Sigmoid colon (tissue), 4 donors: Measurements from ENCODE around the gene IFI16.

ENCODE experiments used
- EP300 ChIP-seq, 4 donors: sonication (generic); formaldehyde crosslinking; IDR thresholded peaks; one replicate each; pipeline ENCODE4 v1.6.1; 2017; ENCODE audit warnings: antibody characterized with exemption in 4 of 4
- POLR2A ChIP-seq, 2 donors: fragments of 450-650 bp; IDR thresholded peaks; one replicate each; pipeline ENCODE4 v1.6.1; 2016; ENCODE audit warnings: antibody characterized with exemption in 2 of 2, mild to moderate bottlenecking in 2 of 2, moderate library complexity in 2 of 2
- TF ChIP-seq, protein P1 (sequence below), 4 experiments: fragments of 450-650 bp in 3 of 4; fragments of 200-600 bp in 1 of 4; IDR thresholded peaks; one replicate each; pipeline ENCODE4 v1.5.1; 2016 to 2019; ENCODE audit warnings: antibody characterized with exemption in 4 of 4, mild to moderate bottlenecking in 3 of 4, moderate library complexity in 2 of 4

DNA sequence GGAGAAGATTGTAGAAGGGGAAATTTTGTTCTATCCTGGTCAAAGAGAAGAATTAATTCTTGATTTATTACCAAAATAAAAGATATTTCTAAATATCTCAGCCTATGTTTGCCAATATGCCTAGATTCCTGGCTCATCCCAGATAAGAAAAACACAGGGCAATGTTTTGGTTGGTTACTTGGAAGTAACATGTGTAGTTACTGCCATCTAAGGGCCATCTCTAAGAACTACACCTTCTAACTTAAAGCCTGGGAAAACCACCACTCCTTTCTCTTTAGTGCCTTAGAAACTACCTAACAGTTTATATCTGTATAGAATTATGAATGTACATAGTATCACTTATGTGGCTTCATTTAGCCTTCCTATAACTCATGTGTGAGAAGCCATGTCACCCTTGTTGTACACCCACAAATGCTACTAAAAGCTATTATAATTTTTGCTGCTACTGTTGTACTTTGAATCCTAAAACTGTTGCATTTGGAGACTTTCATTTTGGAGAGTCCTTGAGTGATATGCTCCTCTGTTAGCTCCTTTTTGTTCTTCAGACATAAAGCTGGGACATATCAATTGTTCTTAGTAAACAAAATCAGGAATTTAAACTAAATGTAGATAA lies 62.4 kb downstream of the IFI16 start:
- TF ChIP-seq, protein P1, sequence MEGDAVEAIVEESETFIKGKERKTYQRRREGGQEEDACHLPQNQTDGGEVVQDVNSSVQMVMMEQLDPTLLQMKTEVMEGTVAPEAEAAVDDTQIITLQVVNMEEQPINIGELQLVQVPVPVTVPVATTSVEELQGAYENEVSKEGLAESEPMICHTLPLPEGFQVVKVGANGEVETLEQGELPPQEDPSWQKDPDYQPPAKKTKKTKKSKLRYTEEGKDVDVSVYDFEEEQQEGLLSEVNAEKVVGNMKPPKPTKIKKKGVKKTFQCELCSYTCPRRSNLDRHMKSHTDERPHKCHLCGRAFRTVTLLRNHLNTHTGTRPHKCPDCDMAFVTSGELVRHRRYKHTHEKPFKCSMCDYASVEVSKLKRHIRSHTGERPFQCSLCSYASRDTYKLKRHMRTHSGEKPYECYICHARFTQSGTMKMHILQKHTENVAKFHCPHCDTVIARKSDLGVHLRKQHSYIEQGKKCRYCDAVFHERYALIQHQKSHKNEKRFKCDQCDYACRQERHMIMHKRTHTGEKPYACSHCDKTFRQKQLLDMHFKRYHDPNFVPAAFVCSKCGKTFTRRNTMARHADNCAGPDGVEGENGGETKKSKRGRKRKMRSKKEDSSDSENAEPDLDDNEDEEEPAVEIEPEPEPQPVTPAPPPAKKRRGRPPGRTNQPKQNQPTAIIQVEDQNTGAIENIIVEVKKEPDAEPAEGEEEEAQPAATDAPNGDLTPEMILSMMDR (IDR thresholded peaks at IDR 0.05): peak; percentile 27 to 67 (median 53)
- TF ChIP-seq EP300 (IDR thresholded peaks at IDR 0.05) (no peak), POLR2A (IDR thresholded peaks at IDR 0.05) (no peak)
